ENCODE measurements around the gene SUSD1. TPM values are rescaled to one million over a fixed set of nuclear protein-coding genes. Genes with fewer than 3 reads are reported as not detected.

The SUSD1 gene
- total and polyA plus RNA-seq, 9 of the 15 experiments (the other 6 are each of a cell fraction or from before 2014, with no cell fraction given): 10.9 to 44.4 (median 36.1) TPM

DNA sequence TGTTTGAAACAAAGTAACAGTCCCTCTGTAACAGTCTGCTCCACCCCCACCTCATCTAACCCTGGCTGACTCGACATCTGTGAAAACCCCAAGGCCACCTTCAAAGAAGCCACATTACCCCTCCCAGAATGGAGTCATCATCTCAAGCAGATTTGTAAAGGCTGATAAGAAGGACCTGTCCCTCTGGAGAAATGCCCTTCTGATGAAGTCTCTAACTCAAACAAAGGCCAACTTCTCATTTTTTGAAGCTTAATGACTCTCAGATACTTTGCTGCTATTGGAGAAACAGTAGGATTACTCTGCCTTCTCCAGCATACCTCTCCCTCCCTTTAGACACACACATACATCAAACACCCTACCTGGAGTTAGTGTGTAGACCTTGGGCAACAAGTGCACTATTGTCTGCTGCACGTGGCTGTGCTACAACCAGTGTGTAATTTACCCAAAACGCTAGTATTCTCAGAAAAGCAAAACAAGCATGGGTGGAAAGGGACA lies 5.3 kb upstream of the SUSD1 start (continued):
- TF ChIP-seq, protein P1, sequence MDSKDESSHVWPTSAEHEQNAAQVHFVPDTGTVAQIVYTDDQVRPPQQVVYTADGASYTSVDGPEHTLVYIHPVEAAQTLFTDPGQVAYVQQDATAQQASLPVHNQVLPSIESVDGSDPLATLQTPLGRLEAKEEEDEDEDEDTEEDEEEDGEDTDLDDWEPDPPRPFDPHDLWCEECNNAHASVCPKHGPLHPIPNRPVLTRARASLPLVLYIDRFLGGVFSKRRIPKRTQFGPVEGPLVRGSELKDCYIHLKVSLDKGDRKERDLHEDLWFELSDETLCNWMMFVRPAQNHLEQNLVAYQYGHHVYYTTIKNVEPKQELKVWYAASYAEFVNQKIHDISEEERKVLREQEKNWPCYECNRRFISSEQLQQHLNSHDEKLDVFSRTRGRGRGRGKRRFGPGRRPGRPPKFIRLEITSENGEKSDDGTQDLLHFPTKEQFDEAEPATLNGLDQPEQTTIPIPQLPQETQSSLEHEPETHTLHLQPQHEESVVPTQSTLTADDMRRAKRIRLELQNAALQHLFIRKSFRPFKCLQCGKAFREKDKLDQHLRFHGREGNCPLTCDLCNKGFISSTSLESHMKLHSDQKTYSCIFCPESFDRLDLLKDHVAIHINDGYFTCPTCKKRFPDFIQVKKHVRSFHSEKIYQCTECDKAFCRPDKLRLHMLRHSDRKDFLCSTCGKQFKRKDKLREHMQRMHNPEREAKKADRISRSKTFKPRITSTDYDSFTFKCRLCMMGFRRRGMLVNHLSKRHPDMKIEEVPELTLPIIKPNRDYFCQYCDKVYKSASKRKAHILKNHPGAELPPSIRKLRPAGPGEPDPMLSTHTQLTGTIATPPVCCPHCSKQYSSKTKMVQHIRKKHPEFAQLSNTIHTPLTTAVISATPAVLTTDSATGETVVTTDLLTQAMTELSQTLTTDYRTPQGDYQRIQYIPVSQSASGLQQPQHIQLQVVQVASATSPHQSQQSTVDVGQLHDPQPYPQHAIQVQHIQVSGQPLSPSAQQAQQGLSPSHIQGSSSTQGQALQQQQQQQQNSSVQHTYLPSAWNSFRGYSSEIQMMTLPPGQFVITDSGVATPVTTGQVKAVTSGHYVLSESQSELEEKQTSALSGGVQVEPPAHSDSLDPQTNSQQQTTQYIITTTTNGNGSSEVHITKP (IDR thresholded peaks at IDR 0.05; ENCODE audit: partially characterized antibody): no peak
- TF ChIP-seq OTX1 (CRISPR knock-in tag; IDR thresholded peaks at IDR 0.05) (no peak), JUND (IDR thresholded peaks at IDR 0.05; ENCODE audit: borderline replicate concordance, low read depth, low read length) (peak; percentile 90; the same call in 1 of the 2 replicates), JUND (tag; IDR thresholded peaks at IDR 0.05; ENCODE audit: borderline replicate concordance, low read depth, low read length) (peak; percentile 88; the same call in 2 of the 3 replicates), ZNF318 (IDR thresholded peaks at IDR 0.05; ENCODE audit: borderline replicate concordance in 1 of 2, low read depth in 1 of 2) (no peak), ZNF311 (CRISPR knock-in tag; IDR thresholded peaks at IDR 0.05) (no peak; the same call in 1 of the 2 replicates), MCM2 (IDR thresholded peaks at IDR 0.05; ENCODE audit: low read depth) (no peak), SMARCE1 (IDR thresholded peaks at IDR 0.05) (peak; percentile 82), CREB3 (tag; conservative IDR thresholded peaks at IDR 0.05; ENCODE audit: low read depth) (peak; percentile 84), RBM22 (IDR thresholded peaks at IDR 0.05; ENCODE audit: low read depth, low read length, poor library complexity, severe bottlenecking) (no peak), CBX1 (IDR thresholded peaks at IDR 0.05; ENCODE audit: low read depth) (no peak), C11orf30 (IDR thresholded peaks at IDR 0.05; ENCODE audit: low read depth) (no peak), ZC3H8 (IDR thresholded peaks at IDR 0.05) (no peak)
- TF ChIP-seq, protein P2, sequence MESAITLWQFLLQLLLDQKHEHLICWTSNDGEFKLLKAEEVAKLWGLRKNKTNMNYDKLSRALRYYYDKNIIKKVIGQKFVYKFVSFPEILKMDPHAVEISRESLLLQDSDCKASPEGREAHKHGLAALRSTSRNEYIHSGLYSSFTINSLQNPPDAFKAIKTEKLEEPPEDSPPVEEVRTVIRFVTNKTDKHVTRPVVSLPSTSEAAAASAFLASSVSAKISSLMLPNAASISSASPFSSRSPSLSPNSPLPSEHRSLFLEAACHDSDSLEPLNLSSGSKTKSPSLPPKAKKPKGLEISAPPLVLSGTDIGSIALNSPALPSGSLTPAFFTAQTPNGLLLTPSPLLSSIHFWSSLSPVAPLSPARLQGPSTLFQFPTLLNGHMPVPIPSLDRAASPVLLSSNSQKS (CRISPR knock-in tag; IDR thresholded peaks at IDR 0.05): no peak

All from K562 (cell line).